GM19099 (cell line): ENCODE results near the gene PRAMEF1.
"Not testable (repeated sequence)": the region's sequence is repeated elsewhere in the genome, so short reads cannot be mapped to it uniquely, and the experiment has no call there.

Experiments used
- POLR2A ChIP-seq: IDR thresholded peaks from 3 replicates; pipeline ENCODE4 v1.6.1; 2011; ENCODE audit warnings: low read depth; ENCODE audit not compliant: insufficient read length; ENCODE audit errors: extremely low read depth

The PRAMEF1 gene

GRCh38 chr1:12770620-12771019 is 20.6 kb upstream of the PRAMEF1 start:
- no peak for TF ChIP-seq POLR2A

DNA sequence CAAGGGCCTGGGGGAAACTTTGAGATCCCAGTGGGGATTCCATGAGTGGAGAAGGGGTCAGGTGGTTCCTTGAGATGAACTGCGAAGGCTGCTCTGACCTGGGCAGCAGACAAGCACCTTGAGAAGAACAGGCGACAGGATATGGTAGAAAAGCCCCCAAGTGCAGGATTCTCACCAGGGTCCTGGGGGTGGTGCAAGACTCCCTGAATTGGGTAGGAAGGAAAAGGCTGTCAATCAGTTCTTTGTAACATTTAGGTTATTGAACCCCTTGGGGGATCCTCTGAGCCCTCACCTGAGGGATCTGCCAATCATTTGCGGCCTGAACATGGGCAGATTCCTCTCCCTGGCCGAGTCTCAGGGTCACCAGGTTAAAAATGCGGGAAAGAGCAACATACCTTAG is 20.0 kb upstream of the PRAMEF1 start:
- TF ChIP-seq POLR2A, result no peak

DNA sequence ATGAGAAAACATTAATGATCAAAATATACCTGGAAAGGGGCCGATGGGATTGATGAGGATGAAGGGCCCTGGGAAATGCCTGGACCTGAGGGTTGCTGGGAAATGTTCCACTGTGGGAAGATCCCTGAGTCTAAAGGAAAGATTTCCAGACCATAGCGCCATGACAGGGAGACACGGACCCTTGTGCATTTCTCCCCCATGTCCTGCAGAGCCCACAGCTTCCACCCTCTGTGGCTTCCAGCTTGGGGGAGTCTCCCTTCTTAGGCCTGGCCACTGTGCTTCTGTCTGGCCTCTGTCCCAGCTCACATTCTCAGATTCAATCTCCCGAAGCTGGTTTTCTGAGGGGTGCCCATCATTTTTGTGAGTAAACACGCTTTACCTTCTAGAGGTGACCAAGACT is 18.7 kb upstream of the PRAMEF1 start:
- TF ChIP-seq POLR2A, result no peak

GRCh38 chr1:12773438-12773837 is 17.8 kb upstream of the PRAMEF1 start, which contains the start of gene PRAMEF12:
TSS of gene PRAMEF12 (plus strand) at chr1:12773738. CDS start at chr1:12774868, 1,130 bp downstream.
- no peak for TF ChIP-seq POLR2A

DNA sequence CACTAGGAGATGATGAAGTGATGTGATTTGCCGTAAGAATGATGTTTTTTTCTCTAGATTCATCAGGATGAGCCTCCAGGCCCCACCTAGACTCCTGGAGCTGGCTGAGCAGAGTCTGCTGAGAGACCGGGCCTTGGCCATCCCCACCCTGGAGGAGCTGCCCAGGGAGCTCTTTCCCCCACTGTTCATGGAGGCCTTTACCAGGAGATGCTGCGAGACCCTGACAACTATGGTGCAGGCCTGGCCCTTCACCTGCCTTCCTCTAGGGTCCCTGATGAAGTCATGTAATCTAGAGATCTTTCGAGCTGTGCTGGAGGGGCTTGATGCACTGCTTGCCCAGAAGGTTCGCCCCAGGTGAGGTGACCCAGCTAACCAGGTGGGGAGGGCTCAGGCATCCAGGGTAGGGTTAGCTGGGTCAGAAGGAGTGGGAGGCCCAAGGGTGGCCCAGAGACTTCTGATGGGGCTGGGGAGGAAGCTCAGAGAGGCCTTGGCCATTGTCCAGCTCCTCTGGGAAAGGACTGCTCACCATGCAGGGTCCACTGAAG is 16.3 kb upstream of the PRAMEF1 start:
- no peak for TF ChIP-seq POLR2A

DNA sequence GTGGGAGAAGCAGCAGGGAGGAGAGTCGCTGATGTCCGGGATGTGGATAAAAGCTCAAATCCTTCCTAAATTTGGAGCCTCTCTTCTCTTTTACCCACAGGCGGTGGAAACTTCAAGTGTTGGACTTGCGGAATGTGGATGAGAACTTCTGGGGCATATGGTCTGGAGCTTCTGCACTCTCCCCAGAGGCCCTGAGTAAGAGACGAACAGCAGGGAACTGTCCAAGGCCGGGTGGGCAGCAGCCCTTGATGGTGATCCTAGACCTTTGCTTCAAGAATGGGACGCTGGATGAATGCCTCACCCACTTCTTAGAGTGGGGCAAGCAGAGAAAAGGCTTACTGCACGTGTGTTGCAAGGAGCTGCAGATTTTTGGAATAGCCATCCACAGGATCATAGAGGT is 15.8 kb upstream of the PRAMEF1 start:
- TF ChIP-seq POLR2A, result no peak

GRCh38 chr1:12776801-12777557 is 14.2 kb upstream of the PRAMEF1 start:
- no peak for TF ChIP-seq POLR2A

DNA sequence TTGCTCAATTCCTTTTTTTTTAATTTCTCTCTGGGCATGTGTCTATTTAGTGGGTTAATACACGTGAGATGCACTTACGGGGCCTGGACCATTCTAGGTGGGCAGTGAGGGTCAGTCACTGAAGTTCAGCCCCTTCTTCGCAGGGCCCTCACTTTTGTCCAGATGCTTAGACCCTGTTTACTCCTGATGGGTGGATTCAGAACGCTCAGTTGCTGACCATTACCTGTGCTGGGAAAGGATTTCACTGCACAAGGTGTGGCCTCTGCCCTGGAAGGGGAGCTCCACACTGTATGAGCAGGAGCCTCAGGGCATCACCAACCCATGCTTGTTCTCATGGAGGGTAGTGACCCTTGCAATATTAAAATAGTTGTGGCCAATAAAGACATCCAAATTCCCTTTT is 13.1 kb upstream of the PRAMEF1 start:
- no peak for TF ChIP-seq POLR2A

DNA sequence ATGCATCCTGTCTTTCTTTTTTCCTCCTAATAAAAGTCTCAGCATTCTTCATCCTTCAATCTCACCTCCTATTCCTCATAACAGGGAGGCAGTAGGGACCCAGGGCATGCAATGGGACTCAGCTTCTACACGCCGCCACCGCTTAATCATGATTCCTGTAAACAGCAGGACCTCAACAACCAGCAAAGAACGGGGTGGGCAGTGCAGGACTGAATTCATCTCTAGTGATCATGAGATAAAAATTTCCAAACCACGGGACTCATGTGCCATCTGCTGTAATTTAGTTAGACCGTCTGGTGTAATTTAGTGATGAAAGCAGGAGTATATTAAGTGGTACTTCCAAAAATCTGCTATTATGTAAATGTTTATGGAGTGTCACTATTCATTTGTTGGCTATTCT is 12.3 kb upstream of the PRAMEF1 start:
- no peak for TF ChIP-seq POLR2A

GRCh38 chr1:12798911-12799310 is 7.7 kb downstream of the PRAMEF1 start:
- no peak for TF ChIP-seq POLR2A

DNA sequence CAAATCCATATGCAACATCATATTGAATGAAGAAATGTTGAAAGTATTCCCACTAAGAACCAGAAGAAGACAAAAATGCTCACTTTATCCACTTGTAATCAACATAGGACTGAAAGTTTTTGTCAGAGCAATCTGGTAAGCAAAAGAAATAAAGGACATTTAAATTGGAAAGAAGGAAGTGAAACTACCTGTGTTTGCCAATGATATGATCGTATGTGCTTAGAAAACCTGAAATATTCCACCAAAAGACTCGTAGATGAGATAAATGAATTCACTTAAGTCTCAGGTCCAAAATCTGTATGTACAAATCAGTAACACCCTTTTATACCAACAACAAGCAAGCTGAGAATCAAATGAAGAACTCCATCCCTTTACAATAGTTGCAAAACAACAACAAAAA is 8.5 kb downstream of the PRAMEF1 start:
- no peak for TF ChIP-seq POLR2A

DNA sequence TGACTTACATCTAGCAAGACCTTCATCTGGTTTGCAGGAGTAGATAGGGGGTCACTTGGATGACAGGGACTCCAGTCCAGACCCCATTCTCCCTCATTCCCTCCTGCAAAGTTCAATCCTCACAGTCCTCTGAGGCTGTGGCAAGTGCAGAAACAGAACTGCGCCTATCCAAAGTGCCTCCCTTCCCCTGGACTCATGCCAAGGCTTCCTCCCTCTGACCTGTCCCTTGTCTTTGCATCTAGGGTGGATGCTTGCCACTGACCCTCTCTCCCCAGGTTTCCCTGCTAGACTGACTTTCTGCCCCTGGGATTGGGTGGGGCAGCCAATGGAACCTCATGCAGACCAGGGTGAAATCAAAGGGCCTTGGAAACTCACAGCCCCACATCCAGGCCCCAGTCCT is 18.7 kb downstream of the PRAMEF1 start:
- no peak for TF ChIP-seq POLR2A

DNA sequence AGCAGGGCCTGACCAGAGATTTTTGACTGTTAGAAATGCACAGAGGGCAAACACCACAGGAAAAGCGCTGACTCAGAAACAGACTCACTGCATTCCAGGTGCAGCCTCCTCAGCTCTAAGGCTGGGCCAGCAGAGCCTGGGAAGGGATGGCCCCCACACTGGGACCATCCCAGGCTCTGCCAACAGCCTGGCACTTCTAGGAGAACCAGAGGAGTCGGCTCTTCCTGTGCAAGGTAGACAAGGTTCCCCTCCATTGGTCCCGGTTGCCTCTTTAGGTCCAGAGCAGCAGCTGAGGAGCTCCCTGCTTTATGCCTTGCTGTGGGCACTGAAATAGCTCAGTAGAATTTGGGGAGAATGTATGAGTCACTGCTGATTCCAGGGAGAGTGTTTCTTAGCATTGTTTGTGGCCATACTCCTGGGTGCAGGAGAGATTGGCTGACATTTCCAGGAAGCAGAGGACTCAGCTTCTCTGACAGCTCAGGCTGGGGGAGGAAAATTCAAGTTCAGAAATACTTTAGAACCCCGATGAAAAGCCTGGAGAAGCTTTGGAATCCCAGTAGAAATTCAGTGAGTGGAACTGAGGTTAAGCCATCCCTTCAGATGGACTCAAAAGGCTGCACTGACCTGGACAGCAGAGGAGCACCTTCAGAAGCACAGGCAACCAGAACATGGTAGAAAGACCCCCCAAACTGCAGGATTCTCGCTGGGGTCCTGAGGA is 19.7 kb downstream of the PRAMEF1 start:
- TF ChIP-seq POLR2A, result no peak

DNA sequence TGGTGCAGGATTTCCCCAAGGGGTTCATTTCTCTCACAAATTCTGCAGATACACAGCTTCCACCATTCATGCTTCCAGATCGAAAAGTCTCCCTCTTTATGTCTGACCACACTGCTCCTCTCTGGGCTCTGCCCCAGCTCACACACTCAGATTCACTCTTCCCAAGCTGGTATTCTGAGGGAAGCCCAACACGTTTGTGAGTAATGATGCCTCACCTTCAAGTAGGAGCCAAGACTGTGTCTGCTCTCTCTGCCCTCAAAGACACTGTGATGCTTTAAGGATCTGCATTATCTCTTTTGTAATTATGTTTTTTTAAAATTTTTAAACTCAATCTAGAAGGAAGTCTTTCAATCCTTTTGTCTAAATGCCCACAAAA is 20.2 kb downstream of the PRAMEF1 start:
- no peak for TF ChIP-seq POLR2A

DNA sequence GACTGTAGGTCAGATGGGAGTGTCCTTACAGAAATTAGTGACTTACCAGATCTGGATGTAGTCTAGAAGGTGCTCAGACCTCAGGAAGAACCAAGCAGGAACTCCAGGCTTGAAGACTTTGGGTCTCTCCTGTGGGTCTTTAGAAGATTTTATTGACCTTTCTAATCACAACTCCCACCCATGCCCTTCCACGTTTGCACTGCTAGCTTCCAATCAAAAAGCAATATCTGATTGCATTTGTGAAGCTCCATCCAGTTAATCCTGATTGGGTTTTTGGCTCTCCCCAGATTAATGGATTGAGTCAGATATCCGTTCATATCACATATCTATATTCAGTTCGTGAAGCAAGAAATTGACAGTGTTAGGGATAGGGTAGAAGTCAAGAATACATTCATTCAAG is 40.1 kb downstream of the PRAMEF1 start, which contains the start of gene PRAMEF11:
TSS of gene PRAMEF11 (minus strand) at position 101 of the 400 bp plus-strand sequence. CDS start 2,621 bp downstream, outside the sequence.
- not testable (repeated sequence) for TF ChIP-seq POLR2A
